Measurements from ENCODE around the gene FAM184A.

FAM184A gene

DNA sequence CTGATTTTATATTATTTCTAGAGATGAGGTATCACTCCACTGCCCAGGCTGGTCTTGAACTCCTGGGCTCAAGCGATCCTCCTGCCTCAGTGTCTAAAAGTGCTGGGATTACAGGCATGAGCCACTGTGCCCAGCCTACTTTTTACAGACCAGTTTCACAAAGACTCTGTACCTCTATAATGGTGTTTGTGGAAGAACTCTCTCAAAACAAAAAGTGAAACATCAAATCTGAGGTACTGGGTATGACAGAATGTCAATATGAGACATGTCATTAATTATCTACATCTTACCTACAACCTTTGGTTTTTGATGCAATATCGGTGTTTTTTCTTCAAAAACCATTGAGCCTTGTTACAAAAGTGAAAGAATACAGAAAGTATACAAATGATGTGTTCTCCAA is 94.1 kb downstream of the FAM184A start:
- DNase-seq (ENCODE audit: low read depth) = no peak
- TF ChIP-seq, protein P1, sequence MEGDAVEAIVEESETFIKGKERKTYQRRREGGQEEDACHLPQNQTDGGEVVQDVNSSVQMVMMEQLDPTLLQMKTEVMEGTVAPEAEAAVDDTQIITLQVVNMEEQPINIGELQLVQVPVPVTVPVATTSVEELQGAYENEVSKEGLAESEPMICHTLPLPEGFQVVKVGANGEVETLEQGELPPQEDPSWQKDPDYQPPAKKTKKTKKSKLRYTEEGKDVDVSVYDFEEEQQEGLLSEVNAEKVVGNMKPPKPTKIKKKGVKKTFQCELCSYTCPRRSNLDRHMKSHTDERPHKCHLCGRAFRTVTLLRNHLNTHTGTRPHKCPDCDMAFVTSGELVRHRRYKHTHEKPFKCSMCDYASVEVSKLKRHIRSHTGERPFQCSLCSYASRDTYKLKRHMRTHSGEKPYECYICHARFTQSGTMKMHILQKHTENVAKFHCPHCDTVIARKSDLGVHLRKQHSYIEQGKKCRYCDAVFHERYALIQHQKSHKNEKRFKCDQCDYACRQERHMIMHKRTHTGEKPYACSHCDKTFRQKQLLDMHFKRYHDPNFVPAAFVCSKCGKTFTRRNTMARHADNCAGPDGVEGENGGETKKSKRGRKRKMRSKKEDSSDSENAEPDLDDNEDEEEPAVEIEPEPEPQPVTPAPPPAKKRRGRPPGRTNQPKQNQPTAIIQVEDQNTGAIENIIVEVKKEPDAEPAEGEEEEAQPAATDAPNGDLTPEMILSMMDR (IDR thresholded peaks at IDR 0.05; ENCODE audit: low read length, missing control alignments) = no peak
- no peak overlapping the region for H3K4me3 ChIP-seq (replicated peaks; ENCODE audit: low read depth, low read length)

DNA sequence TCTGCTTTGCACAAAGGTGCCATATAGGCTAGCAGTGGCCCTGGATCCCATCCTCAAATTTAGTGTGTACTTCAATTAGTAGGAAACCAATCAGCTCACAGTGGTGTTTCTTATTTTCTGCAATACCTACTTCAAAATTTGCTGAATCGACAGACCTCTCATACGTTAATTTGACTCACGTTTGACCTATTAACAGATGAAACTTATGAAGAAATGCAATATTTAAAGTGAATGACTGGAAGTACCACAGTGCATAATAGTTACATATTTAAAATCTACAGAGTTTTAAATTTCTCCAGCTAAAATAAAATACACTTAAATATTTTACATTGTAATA is 95.9 kb downstream of the FAM184A start:
- no peak for DNase-seq (ENCODE audit: low read depth)
- TF ChIP-seq, protein P1 (IDR thresholded peaks at IDR 0.05; ENCODE audit: low read length, missing control alignments) = no peak
- no peak overlapping the region for H3K4me3 ChIP-seq (replicated peaks; ENCODE audit: low read depth, low read length)

DNA sequence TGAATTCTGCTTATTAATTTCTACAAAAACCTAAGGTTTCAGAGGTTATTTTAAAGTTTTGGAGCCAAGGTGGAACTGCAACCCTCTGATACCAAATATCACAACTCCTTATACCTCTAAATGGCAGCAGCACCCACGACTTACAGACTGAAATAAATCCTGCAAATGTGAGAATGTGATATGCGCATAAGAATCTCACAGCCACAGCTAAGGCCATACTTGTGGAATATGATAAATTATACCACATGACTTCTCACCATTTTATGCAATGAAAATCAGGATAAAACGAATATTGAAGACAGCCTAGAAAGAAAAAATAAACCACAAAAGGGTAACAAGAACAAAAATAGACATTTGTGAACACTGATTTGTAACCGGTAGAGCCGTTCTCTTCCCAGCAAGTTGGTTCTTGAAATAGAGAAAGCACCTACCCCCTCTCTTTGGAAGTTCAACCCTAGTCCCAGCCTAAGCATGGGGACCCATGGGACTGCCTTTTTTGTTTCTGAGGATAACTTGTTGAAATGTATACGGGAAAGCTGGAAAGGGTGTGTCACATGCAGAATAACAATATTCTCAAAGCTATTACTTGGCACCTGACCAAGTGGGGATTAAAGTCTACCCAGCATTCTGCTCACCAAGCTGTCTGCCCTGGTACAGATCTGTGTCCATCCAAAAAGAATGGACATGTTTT is 96.4 kb downstream of the FAM184A start:
- no peak for DNase-seq (ENCODE audit: low read depth)
- TF ChIP-seq, protein P1 (IDR thresholded peaks at IDR 0.05; ENCODE audit: low read length, missing control alignments) = no peak
- H3K4me3 ChIP-seq (replicated peaks; ENCODE audit: low read depth, low read length) = no peak overlapping the region

DNA sequence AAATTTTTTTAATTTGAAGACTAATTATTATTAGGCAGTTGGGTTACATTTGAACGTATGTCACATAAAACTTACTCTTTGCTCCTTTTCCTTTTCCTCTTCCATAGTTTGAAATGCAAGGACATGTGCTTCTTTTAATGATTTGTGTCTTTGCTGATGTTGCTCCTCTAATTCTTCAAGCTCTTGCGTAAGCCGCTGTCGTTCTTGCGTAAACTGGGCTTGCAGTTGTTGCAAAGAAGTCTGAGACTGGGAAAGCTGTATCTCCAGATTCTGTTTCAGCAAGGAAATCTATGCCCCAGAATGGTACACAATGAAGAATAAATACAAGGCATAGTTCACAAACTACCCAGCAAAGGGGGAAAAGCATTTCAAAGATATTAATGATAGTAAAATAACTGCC is 98.4 kb downstream of the FAM184A start:
- peak; percentile 68 for DNase-seq (ENCODE audit: low read depth)
- no peak overlapping the region for H3K4me3 ChIP-seq (replicated peaks; ENCODE audit: low read depth, low read length)
- TF ChIP-seq, protein P1 (IDR thresholded peaks at IDR 0.05; ENCODE audit: low read length, missing control alignments) = no peak

DNA sequence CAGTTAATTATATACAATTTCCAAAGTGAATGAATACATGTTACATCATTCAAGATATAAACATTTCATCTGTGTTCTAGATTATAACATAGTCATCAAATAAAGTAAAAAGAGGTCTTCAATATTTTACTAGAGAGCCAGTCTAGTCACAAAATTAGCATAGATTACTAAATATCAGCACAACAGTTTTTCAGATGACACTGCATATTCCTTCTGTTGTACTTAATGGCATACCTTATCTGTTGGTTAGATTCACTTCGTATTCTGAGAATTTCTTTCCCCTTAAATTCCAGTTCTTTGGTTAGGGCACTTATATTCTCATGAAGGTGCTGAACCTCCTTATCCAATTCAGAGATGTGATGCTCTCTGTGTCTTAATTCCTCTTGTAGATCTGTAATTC is 103.7 kb downstream of the FAM184A start:
- H3K4me3 ChIP-seq (replicated peaks; ENCODE audit: low read depth, low read length) = no peak overlapping the region
- no peak for DNase-seq (ENCODE audit: low read depth)
- TF ChIP-seq, protein P1 (IDR thresholded peaks at IDR 0.05; ENCODE audit: low read length, missing control alignments) = no peak

DNA sequence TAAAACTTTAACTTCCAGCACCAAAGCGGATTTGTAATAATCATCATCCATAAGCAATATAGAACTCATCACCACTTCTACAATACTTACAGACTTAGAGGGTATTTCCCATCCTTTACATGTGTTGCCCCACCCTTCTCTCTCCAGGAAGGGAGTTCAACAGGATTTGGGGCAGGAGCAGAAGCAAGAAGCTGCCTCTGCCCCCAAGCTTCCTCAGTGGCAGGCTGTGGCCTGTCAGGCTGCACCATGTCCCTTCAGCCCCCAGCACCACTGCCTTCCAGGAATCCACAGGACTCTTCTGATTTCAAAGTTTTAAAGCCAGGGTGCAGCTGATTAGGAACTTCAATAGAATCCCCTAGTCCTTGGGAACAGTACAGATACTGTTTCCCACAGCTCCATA is 106.8 kb downstream of the FAM184A start:
- H3K4me3 ChIP-seq (replicated peaks; ENCODE audit: low read depth, low read length) = no peak overlapping the region
- TF ChIP-seq, protein P1 (IDR thresholded peaks at IDR 0.05; ENCODE audit: low read length, missing control alignments) = no peak
- DNase-seq (ENCODE audit: low read depth) = no peak

DNA sequence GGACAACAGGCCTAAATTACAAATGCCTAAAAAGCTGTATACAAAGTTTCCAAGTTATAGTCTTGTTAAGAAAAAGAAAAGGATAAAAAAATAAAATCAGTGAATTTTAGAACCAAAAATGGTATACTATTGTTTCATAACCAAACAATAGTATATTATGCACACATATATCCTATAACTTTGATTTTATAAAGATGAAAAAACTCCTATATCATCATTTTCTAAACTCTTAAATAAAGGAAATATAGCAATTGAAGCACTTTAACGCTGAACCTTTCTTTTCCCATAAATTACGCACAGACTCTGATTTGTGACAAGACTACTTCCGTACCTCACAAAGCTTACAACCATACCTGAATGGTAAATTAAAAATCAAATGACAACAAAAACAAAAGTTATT is 107.6 kb downstream of the FAM184A start:
- H3K4me3 ChIP-seq (replicated peaks; ENCODE audit: low read depth, low read length) = no peak overlapping the region
- DNase-seq (ENCODE audit: low read depth) = no peak
- TF ChIP-seq, protein P1 (IDR thresholded peaks at IDR 0.05; ENCODE audit: low read length, missing control alignments) = no peak
